ENCODE data around the gene PMEPA1. TPM values are rescaled to one million over a fixed set of nuclear protein-coding genes. Genes with fewer than 3 reads are reported as not detected.

Gene PMEPA1
- total RNA-seq, 1 donor from 2014 or later = 62.5 TPM

DNA sequence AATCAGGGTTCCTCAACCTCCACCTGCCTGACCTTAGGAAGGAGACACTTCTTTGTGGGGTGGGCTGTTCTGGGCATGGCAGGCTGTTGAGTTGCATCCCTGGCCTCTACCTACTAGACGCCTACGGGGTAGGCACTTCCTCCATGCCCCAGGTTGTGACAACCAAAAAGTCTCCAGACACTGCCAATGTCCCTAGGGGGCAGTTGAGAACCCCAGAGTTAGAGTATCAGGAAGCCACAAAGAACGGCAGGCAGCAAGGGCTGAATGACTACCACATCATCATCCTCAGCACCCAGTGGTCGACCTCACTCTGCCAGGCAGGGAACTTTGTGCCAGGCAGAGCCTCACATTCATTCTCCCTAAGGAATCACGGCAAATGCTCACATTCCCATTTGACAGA, 21.5 kb downstream of the PMEPA1 start:
- no peak overlapping the region for H3K4me3 ChIP-seq (ENCODE audit: low read depth, low read length)
- no peak for DNase-seq (ENCODE audit: low read depth)
- TF ChIP-seq, protein P1, sequence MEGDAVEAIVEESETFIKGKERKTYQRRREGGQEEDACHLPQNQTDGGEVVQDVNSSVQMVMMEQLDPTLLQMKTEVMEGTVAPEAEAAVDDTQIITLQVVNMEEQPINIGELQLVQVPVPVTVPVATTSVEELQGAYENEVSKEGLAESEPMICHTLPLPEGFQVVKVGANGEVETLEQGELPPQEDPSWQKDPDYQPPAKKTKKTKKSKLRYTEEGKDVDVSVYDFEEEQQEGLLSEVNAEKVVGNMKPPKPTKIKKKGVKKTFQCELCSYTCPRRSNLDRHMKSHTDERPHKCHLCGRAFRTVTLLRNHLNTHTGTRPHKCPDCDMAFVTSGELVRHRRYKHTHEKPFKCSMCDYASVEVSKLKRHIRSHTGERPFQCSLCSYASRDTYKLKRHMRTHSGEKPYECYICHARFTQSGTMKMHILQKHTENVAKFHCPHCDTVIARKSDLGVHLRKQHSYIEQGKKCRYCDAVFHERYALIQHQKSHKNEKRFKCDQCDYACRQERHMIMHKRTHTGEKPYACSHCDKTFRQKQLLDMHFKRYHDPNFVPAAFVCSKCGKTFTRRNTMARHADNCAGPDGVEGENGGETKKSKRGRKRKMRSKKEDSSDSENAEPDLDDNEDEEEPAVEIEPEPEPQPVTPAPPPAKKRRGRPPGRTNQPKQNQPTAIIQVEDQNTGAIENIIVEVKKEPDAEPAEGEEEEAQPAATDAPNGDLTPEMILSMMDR (conservative IDR thresholded peaks at IDR 0.05; ENCODE audit: low read depth, low read length) = no peak

DNA sequence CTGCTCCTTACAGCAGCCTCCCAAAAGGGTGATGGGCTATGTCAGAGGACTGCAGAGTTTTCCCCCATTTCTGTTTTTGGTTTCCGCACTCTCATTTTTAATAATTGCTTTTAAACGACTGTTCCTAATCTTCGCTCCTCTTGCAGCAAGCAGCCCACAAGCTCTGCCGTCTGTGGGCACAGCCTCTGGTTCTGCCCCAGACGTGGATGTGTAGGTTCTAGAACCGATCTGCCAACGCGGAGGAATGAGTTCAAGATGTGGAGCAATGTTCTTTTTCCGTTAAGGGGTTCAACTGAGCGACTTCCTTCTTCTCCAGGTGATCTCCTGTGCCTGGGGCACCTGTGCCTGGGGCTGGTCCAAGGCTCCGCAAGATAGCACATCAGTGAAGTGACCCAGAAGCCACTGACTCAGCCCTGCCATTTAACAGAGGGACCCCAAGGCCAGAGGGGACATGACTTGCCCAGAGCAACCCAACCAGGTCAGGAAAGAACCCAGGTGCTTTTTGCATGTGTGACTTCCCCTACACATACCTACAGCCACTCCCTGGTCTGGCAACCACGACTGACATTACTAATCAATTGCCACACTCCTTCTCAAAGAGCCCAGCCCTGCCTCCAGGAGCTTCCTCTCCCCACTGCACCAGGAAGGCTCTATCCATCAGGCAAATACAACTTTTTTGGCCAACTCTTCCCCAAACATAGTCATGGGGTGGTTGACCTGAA, 22.7 kb downstream of the PMEPA1 start:
- TF ChIP-seq, protein P1 (conservative IDR thresholded peaks at IDR 0.05; ENCODE audit: low read depth, low read length) = no peak
- H3K4me3 ChIP-seq (ENCODE audit: low read depth, low read length) = no peak overlapping the region
- no peak for DNase-seq (ENCODE audit: low read depth)

DNA sequence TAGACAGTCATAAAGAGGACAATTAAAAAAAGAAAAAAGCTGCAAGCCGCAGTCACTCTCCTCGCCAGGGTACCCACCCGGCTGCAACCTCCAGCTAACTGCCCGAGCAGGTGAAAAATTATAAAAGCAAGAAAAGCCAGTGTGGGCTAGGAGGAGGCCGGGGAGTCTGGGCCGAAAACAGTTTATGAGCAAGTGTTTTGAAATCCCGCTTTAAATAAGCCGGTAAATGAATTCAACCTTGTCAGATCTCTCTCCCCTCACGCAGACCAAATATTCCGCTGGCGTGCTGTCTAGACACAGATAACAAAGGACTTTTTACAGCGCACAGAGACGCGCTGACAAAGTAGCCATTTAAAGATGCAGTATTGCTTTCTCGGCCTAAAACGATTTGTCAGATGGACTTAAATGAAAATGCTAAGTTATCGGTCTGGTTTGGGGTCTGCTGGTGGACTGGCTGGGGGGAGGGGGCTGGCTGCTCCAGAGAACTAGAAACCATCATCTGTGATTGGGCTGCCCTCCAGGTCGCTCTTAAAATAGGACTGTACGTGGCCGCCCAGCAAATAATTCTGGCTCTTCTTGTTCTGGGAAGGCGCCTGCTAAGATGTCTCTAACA, 24.6 kb downstream of the PMEPA1 start:
- DNase-seq (ENCODE audit: low read depth) = no peak
- TF ChIP-seq, protein P1 (conservative IDR thresholded peaks at IDR 0.05; ENCODE audit: low read depth, low read length) = no peak
- H3K4me3 ChIP-seq (ENCODE audit: low read depth, low read length) = no peak overlapping the region

DNA sequence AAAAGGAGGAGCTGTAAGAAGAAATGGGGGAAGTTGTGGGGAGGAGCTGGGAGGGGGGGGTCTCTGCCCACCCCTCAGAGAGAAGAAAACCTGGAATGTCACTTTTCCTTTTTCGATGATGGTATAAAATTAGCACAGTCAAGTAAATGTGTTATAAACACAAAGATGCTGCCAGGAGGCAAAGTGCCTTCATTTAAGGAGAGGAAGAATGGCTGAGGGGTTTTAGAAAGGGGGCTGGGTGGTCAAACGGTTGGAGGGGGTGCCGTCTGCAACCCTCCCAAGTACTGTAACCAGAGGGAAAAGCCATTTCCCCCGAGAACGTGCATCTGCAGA, 25.0 kb downstream of the PMEPA1 start:
- no peak overlapping the region for H3K4me3 ChIP-seq (ENCODE audit: low read depth, low read length)
- no peak for DNase-seq (ENCODE audit: low read depth)
- TF ChIP-seq, protein P1 (conservative IDR thresholded peaks at IDR 0.05; ENCODE audit: low read depth, low read length) = no peak

DNA sequence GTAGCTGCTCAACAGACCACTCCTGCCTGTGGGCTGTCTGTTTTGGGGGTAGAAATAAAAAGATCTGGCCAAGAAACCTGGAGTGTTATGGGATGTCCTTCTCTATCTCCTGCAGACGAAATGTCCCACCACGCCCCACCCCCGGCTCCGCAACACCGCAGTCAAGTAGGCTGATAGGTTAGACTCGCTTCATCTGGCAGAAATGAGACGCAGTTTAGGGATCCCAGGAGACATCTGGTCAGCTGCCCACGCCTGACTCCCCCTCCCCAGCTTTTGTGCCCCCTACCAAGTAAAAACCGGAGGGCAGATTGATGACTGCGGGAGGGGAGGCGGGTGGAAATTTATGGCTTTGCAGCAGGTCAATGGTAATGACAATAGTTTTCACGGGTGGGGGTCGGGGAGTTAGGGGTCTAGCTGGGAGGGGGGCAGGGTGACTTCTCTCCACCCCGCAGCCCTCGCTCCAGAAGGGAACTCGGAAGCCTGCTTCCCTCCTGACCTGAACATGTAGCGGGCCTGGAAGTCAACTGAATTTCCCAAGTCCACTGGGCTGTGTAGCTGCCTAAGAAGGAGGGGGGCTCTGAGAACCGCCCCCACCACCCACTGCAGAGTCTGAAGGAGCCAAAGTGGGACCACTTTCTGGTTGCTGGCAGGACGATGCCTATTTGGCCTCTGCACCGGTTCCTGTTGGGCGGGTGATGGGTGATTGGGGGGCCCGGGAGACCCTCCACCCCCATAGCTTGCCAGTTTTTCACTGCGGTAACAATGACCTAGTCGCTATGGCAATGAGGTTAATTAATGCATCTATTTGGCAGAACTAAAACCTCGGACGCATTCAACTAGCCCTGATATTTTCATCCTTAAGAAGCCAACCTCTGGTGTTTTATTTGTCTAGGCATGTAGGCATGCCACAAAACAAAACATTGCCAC, 25.7 kb downstream of the PMEPA1 start:
- no peak for DNase-seq (ENCODE audit: low read depth)
- H3K4me3 ChIP-seq (ENCODE audit: low read depth, low read length) = no peak overlapping the region
- TF ChIP-seq, protein P1 (conservative IDR thresholded peaks at IDR 0.05; ENCODE audit: low read depth, low read length) = no peak

DNA sequence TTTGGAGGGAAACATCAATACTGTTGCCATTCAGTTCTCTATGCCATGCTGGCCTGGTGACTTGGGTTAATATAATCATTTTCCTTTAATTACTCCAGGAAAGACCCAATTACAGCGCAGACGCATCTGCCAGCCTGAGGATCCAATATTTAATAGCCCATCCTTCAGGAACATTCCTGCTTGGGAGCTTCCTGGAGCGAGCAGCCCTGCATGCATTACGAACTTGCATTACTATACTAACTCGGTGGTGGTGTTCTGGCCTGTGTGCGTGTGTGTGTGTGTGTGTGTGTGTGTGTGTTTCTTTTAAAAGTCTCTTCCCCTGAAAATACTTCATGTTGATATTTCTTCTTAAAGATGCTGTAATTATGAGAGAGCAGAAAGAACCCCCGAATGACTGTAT, 26.5 kb downstream of the PMEPA1 start:
- DNase-seq (ENCODE audit: low read depth) = no peak
- no peak overlapping the region for H3K4me3 ChIP-seq (ENCODE audit: low read depth, low read length)
- TF ChIP-seq, protein P1 (conservative IDR thresholded peaks at IDR 0.05; ENCODE audit: low read depth, low read length) = no peak
